WERI-Rb-1 (cell line): ENCODE measurements around the gene LAMC1.

ENCODE experiments used
- DNase-seq: peaks from one replicate; pipeline ENCODE4 v3.0.0-alpha.2; 2020
- H3K27ac ChIP-seq: fragments of 250-450 bp; sonication (Bioruptor Pico); 2 replicates; pipeline ENCODE4 v1.5.1; 2020; ENCODE audit warnings: mild to moderate bottlenecking, moderate library complexity
- H3K27me3 ChIP-seq: fragments of 250-450 bp; sonication (Bioruptor Pico); 2 replicates; pipeline ENCODE4 v1.5.1; 2021; ENCODE audit warnings: mild to moderate bottlenecking, low read depth, moderate library complexity; ENCODE audit not compliant: insufficient read depth, severe bottlenecking
- H3K36me3 ChIP-seq: fragments of 250-450 bp; sonication (Bioruptor Pico); 2 replicates; pipeline ENCODE4 v1.5.1; 2020; ENCODE audit warnings: mild to moderate bottlenecking, moderate library complexity
- H3K4me3 ChIP-seq: 2 replicates; pipeline ENCODE4 v1.5.1; 2011; ENCODE audit warnings: low read depth, mild to moderate bottlenecking, control low read depth, low read length
- H3K9me3 ChIP-seq: fragments of 250-450 bp; sonication (Bioruptor Pico); 2 replicates; pipeline ENCODE4 v1.5.1; 2021; ENCODE audit warnings: mild to moderate bottlenecking, moderate library complexity; ENCODE audit not compliant: severe bottlenecking
- CTCF ChIP-seq: IDR thresholded peaks from 2 replicates; pipeline ENCODE4 v1.5.1; 2011; ENCODE audit warnings: low read depth, mild to moderate bottlenecking, control low read depth, inconsistent platforms, low read length

The LAMC1 gene

GRCh38 chr1:183097438-183098051 lies 74.3 kb downstream of the LAMC1 start:
- TF ChIP-seq CTCF, result no peak
- Histone ChIP-seq H3K4me3 (no peak overlapping the region), H3K36me3 (no peaks in the 10 kb centered on the region), H3K9me3 (no peaks in the 10 kb centered on the region), H3K27me3 (no peaks in the 10 kb centered on the region), H3K27ac (no peak overlapping the region)
- no peak for DNase-seq

- Histone ChIP-seq H3K27ac (no peak overlapping the region), H3K36me3 (no peaks in the 10 kb centered on the region), H3K4me3 (no peak overlapping the region), H3K27me3 (no peaks in the 10 kb centered on the region), H3K9me3 (no peaks in the 10 kb centered on the region)
- no peak for DNase-seq
- no peak for TF ChIP-seq CTCF
Measured at GRCh38 chr1:183098317-183098716, 75.1 kb downstream of the LAMC1 start.

GRCh38 chr1:183100361-183100974 lies 77.2 kb downstream of the LAMC1 start:
- H3K36me3 ChIP-seq, result no peaks in the 10 kb centered on the region
- DNase-seq, result no peak
- H3K4me3 ChIP-seq, result no peak overlapping the region
- H3K27me3 ChIP-seq, result no peaks in the 10 kb centered on the region
- TF ChIP-seq CTCF, result no peak
- H3K9me3 ChIP-seq, result no peaks in the 10 kb centered on the region
- H3K27ac ChIP-seq, result no peak overlapping the region

- no peaks in the 10 kb centered on the region for H3K27me3 ChIP-seq
- H3K36me3 ChIP-seq, result no peaks in the 10 kb centered on the region
- no peak overlapping the region for H3K4me3 ChIP-seq
- no peak for TF ChIP-seq CTCF
- H3K27ac ChIP-seq, result no peak overlapping the region
- no peaks in the 10 kb centered on the region for H3K9me3 ChIP-seq
- no peak for DNase-seq
Measured at GRCh38 chr1:183101081-183101480, 77.9 kb downstream of the LAMC1 start.

- no peaks in the 10 kb centered on the region for H3K9me3 ChIP-seq
- no peaks in the 10 kb centered on the region for H3K36me3 ChIP-seq
- H3K4me3 ChIP-seq, result no peak overlapping the region
- H3K27me3 ChIP-seq, result no peaks in the 10 kb centered on the region
- DNase-seq, result no peak
- TF ChIP-seq CTCF, result no peak
- no peak overlapping the region for H3K27ac ChIP-seq
Measured at GRCh38 chr1:183101841-183102276, 78.6 kb downstream of the LAMC1 start.

- no peak for TF ChIP-seq CTCF
- no peak overlapping the region for H3K27ac ChIP-seq
- no peak overlapping the region for H3K4me3 ChIP-seq
- DNase-seq, result no peak
- H3K9me3 ChIP-seq, result no peaks in the 10 kb centered on the region
- no peaks in the 10 kb centered on the region for H3K36me3 ChIP-seq
- no peaks in the 10 kb centered on the region for H3K27me3 ChIP-seq
Measured at GRCh38 chr1:183103147-183103546, 79.9 kb downstream of the LAMC1 start.
